Neural progenitor cell (in vitro differentiated cells): ENCODE measurements around the gene ODC1.

Experiments used
- CTCF ChIP-seq: fragments of 200-600 bp; sonication (generic); IDR thresholded peaks from 2 replicates; pipeline ENCODE4 v1.5.1; 2017; ENCODE audit warnings: antibody characterized with exemption, mild to moderate bottlenecking
- EZH2 ChIP-seq: fragments of 200-600 bp; sonication (generic); IDR thresholded peaks from 2 replicates; pipeline ENCODE4 v1.6.1; 2017; ENCODE audit warnings: antibody characterized with exemption, mild to moderate bottlenecking, moderate library complexity

- TF ChIP-seq CTCF: no peak
- no peak for TF ChIP-seq EZH2
Measured at GRCh38 chr2:10397297-10397875, 50.7 kb downstream of the ODC1 start.
